GM23338 (cell line): ENCODE data around the gene FBF1. TPM values are rescaled to one million over a fixed set of nuclear protein-coding genes. Genes with fewer than 3 reads are reported as not detected.

Experiments used
- ATAC-seq: fragments of 200-7000 bp; cut with Tn5 transposase; 3 replicates; pipeline ENCODE4 v1.9.1; 2020
- DNase-seq: peaks from one replicate; pipeline ENCODE4 v3.0.0-alpha.2; 2015; ENCODE audit warnings: low spot score
- H2AFZ ChIP-seq: fragments of 200-600 bp; sonication (generic); 2 replicates; pipeline ENCODE4 v1.8.0; 2016; ENCODE audit warnings: antibody characterized with exemption, mild to moderate bottlenecking, moderate library complexity
- H3F3A ChIP-seq: fragments of 200-600 bp; sonication (generic); replicated peaks from 2 replicates; pipeline ENCODE4 v1.8.0; 2017; ENCODE audit warnings: antibody characterized with exemption, mixed run types, low read depth
- H3K27ac ChIP-seq: fragments of 200-600 bp; sonication (generic); 2 replicates; pipeline ENCODE4 v1.6.1; 2016; ENCODE audit warnings: low read depth
- H3K27me3 ChIP-seq: fragments of 200-600 bp; sonication (generic); 2 replicates; pipeline ENCODE4 v1.8.0; 2016; ENCODE audit warnings: mild to moderate bottlenecking, mixed run types, moderate library complexity; ENCODE audit not compliant: insufficient read depth
- H3K36me3 ChIP-seq: fragments of 200-600 bp; sonication (generic); 2 replicates; pipeline ENCODE4 v1.8.0; 2016; ENCODE audit warnings: mild to moderate bottlenecking; ENCODE audit not compliant: insufficient read depth
- H3K4me1 ChIP-seq: fragments of 200-600 bp; sonication (generic); 2 replicates; pipeline ENCODE4 v1.8.0; 2016; ENCODE audit warnings: mild to moderate bottlenecking, moderate library complexity; ENCODE audit not compliant: insufficient read depth
- H3K4me2 ChIP-seq: fragments of 200-600 bp; sonication (generic); 2 replicates; pipeline ENCODE4 v1.7.1; 2017; ENCODE audit warnings: mixed run types
- H3K4me3 ChIP-seq: fragments of 200-600 bp; sonication (generic); 2 replicates; pipeline ENCODE4 v1.6.1; 2016; ENCODE audit warnings: mixed run types
- H3K79me2 ChIP-seq: fragments of 200-600 bp; sonication (generic); replicated peaks from 2 replicates; pipeline ENCODE4 v1.8.0; 2017; ENCODE audit warnings: mild to moderate bottlenecking; ENCODE audit not compliant: insufficient read depth
- H3K9me2 ChIP-seq: fragments of 200-600 bp; sonication (generic); 2 replicates; pipeline ENCODE4 v1.8.0; 2017; ENCODE audit not compliant: insufficient read depth
- H4K20me1 ChIP-seq: fragments of 200-600 bp; sonication (generic); replicated peaks from 2 replicates; pipeline ENCODE4 v1.8.0; 2017; ENCODE audit warnings: mild to moderate bottlenecking; ENCODE audit not compliant: insufficient read depth
- H3K27ac Mint-ChIP-seq: 2 replicates; pipeline ENCODE4 v1.8.0; 2020; ENCODE audit warnings: inconsistent platforms, mild to moderate bottlenecking, moderate library complexity, mixed read lengths
- H3K27me3 Mint-ChIP-seq: 3 replicates; pipeline ENCODE4 v1.8.0; 2022; ENCODE audit warnings: low read depth, mild to moderate bottlenecking, moderate library complexity, mixed read lengths, inconsistent platforms; ENCODE audit not compliant: insufficient read depth, poor library complexity
- H3K36me3 Mint-ChIP-seq: 3 replicates; pipeline ENCODE4 v1.8.0; 2021; ENCODE audit warnings: low read depth, mild to moderate bottlenecking, inconsistent platforms, moderate library complexity, mixed read lengths
- H3K4me1 Mint-ChIP-seq: 3 replicates; pipeline ENCODE4 v1.8.0; 2020; ENCODE audit warnings: mild to moderate bottlenecking, inconsistent platforms, mixed read lengths
- H3K4me3 Mint-ChIP-seq: 3 replicates; pipeline ENCODE4 v1.8.0; 2021; ENCODE audit warnings: moderate library complexity, mild to moderate bottlenecking, inconsistent platforms, mixed read lengths
- H3K9me3 Mint-ChIP-seq: 3 replicates; pipeline ENCODE4 v1.8.0; 2020; ENCODE audit warnings: moderate library complexity, mild to moderate bottlenecking, inconsistent platforms, mixed read lengths
- CREB1 ChIP-seq: fragments of 250-450 bp; sonication (Bioruptor Pico); IDR thresholded peaks from 2 replicates; pipeline ENCODE4 v1.5.0; 2020; ENCODE audit warnings: low read depth, mild to moderate bottlenecking, moderate library complexity
- EZH2 ChIP-seq: fragments of 200-600 bp; sonication (generic); IDR thresholded peaks from one replicate; pipeline ENCODE4 v1.8.0; 2017; ENCODE audit warnings: antibody characterized with exemption, mild to moderate bottlenecking, low read depth; ENCODE audit not compliant: unreplicated experiment
- EZH2phosphoT487 ChIP-seq: fragments of 200-600 bp; sonication (generic); IDR thresholded peaks from one replicate; pipeline ENCODE4 v1.8.1; 2018; ENCODE audit warnings: antibody characterized with exemption; ENCODE audit not compliant: unreplicated experiment
- JUNB ChIP-seq: IDR thresholded peaks from one replicate; pipeline ENCODE4 v1.6.1; 2016; ENCODE audit warnings: antibody characterized with exemption; ENCODE audit not compliant: unreplicated experiment
- NANOG ChIP-seq: IDR thresholded peaks from 2 replicates; pipeline ENCODE4 v1.6.1; 2016; ENCODE audit warnings: antibody characterized with exemption, borderline replicate concordance
- POLR2AphosphoS5 ChIP-seq: IDR thresholded peaks from 2 replicates; pipeline ENCODE4 v1.6.1; 2016; ENCODE audit warnings: antibody characterized with exemption, low read depth
- STAT1 ChIP-seq: IDR thresholded peaks from one replicate; pipeline ENCODE4 v1.6.1; 2016; ENCODE audit warnings: antibody characterized with exemption; ENCODE audit not compliant: unreplicated experiment
- ZNF114 ChIP-seq: fragments of 250-450 bp; sonication (Bioruptor Pico); IDR thresholded peaks from 2 replicates; pipeline ENCODE4 v1.5.0; 2020; ENCODE audit warnings: mild to moderate bottlenecking, moderate library complexity
- ZNF331 ChIP-seq: fragments of 250-450 bp; sonication (Bioruptor Pico); IDR thresholded peaks from 2 replicates; pipeline ENCODE4 v1.5.0; 2020; ENCODE audit warnings: low read depth, mild to moderate bottlenecking, moderate library complexity
- polyA plus RNA-seq: library from polyadenylated mRNA; unstranded; fragments of >200 nt; fragmentation: Nextera tagmentation; extraction: Ambion mirVana; gene quantifications from 2 replicates; pipeline ENCODE4 v1.2.1, GENCODE V29; 2016
- total RNA-seq: library from RNA; depleted of rRNA; stranded (reverse); fragments of >200 nt; shearing (Covaris generic); gene quantifications from 2 replicates; pipeline ENCODE4 v1.2.3, GENCODE V29; 2014
- TF ChIP-seq, protein P1 (sequence below), 2 experiments: fragments of 200-600 bp in 1 of 2; sonication (generic) in 1 of 2; conservative IDR thresholded peaks; 2 replicates each; pipeline versions ENCODE4 v1.5.1 to v1.6.1; 2016 to 2017; ENCODE audit warnings: antibody characterized with exemption in 2 of 2, low read depth in 2 of 2, mild to moderate bottlenecking in 2 of 2, moderate library complexity in 1 of 2
- TF ChIP-seq, protein P2 (sequence below): IDR thresholded peaks from one replicate; pipeline ENCODE4 v1.6.1; 2018; ENCODE audit warnings: antibody characterized with exemption; ENCODE audit not compliant: unreplicated experiment

FBF1 gene
- total and polyA plus RNA-seq, 2 experiments from 2014 or later = 8.8 to 11.8 TPM

DNA sequence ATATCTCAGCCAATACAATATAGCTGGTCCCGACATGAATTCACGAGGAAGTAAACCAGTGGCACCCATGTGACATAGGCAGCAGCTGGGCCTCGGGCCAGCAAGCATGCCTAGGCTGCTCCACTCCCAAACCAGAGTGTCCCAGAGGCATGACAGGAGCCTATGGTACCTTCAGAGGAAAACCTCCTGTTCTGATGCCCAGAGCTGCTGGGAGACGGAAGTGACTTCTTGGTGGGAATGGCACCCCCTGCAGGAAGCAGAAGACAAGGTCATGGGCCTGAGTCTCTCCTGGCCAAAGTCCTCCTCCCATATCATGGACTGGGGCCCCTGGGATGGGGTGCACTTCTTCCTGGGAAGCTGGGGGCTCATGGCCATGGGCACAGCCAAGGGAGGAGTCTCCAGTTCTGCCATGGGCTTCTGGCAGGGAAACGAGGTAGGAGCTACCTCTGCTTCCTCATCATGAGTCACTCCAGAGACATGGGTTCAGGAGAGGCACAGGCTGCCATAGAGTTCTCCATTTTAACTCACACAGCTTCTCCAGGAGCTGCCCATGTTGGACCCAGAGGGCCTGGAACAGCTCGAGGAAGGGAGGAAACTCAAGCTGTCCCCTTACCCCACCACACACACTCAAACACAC, 13.4 kb downstream of the FBF1 start:
- Histone ChIP-seq H4K20me1 (no peaks in the 10 kb centered on the region), H3K79me2 (no peaks in the 10 kb centered on the region), H3K27ac (no peak overlapping the region), H3K4me1 (no peaks in the 10 kb centered on the region), H2AFZ (no peak overlapping the region), H3K4me2 (no peak overlapping the region), H3K4me3 (no peak overlapping the region), H3K36me3 (no peaks in the 10 kb centered on the region), H3K9me2 (no peaks in the 10 kb centered on the region), H3F3A (no peaks in the 10 kb centered on the region), H3K27me3 (no peaks in the 10 kb centered on the region)
- Mint-ChIP-seq H3K4me1 (no peaks in the 10 kb centered on the region), H3K36me3 (peaks cover 8% of the 10 kb centered on the region), H3K4me3 (no peak overlapping the region), H3K27me3 (peaks cover 3% of the 10 kb centered on the region), H3K27ac (no peak overlapping the region; the same call in 1 of the 2 replicates), H3K9me3 (no peaks in the 10 kb centered on the region)
- peak; percentile 94 for ATAC-seq
- peak; percentile 80 for DNase-seq
- TF ChIP-seq, protein P1, sequence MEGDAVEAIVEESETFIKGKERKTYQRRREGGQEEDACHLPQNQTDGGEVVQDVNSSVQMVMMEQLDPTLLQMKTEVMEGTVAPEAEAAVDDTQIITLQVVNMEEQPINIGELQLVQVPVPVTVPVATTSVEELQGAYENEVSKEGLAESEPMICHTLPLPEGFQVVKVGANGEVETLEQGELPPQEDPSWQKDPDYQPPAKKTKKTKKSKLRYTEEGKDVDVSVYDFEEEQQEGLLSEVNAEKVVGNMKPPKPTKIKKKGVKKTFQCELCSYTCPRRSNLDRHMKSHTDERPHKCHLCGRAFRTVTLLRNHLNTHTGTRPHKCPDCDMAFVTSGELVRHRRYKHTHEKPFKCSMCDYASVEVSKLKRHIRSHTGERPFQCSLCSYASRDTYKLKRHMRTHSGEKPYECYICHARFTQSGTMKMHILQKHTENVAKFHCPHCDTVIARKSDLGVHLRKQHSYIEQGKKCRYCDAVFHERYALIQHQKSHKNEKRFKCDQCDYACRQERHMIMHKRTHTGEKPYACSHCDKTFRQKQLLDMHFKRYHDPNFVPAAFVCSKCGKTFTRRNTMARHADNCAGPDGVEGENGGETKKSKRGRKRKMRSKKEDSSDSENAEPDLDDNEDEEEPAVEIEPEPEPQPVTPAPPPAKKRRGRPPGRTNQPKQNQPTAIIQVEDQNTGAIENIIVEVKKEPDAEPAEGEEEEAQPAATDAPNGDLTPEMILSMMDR (conservative IDR thresholded peaks at IDR 0.05; ENCODE audit: low read depth in 2 of 2) = peak; percentile 57 to 82
- TF ChIP-seq JUNB = no peak

DNA sequence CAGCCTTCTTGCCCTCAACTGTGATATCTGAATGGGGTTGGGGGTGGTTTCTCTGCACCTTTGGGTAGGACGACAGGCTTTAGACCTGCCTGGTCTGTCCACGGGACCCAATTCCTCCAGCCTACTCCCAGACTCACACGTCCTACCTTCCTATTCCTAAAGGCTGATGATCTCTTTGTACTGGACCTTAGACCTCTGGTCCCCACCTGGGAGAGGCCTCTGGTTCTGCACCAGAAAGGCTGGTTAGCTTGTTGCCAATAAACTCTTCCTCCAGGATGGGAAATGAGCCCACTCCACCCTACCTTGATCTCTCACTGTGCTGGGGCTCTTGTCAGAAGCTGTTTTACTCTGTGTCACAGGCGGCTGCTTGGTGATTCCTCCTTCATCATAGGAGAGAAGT, 14.4 kb downstream of the FBF1 start:
- no peak overlapping the region for H3K4me3 ChIP-seq
- Mint-ChIP-seq H3K36me3 (peaks cover 3% of the 10 kb centered on the region; the same call in 2 of the 3 replicates), H3K27me3 (peaks cover 8% of the 10 kb centered on the region), H3K27ac (no peak overlapping the region), H3K4me3 (no peak overlapping the region), H3K9me3 (no peaks in the 10 kb centered on the region), H3K4me1 (no peaks in the 10 kb centered on the region)
- H3K36me3 ChIP-seq = no peaks in the 10 kb centered on the region
- no peaks in the 10 kb centered on the region for H3F3A ChIP-seq
- no peaks in the 10 kb centered on the region for H3K27me3 ChIP-seq
- H3K79me2 ChIP-seq = no peaks in the 10 kb centered on the region
- ATAC-seq (no peak), DNase-seq (no peak)
- no peaks in the 10 kb centered on the region for H3K4me1 ChIP-seq
- no peak overlapping the region for H3K4me2 ChIP-seq
- H3K9me2 ChIP-seq = no peaks in the 10 kb centered on the region
- H4K20me1 ChIP-seq = no peaks in the 10 kb centered on the region
- no peak for TF ChIP-seq NANOG
- no peak overlapping the region for H2AFZ ChIP-seq
- no peak overlapping the region for H3K27ac ChIP-seq

DNA sequence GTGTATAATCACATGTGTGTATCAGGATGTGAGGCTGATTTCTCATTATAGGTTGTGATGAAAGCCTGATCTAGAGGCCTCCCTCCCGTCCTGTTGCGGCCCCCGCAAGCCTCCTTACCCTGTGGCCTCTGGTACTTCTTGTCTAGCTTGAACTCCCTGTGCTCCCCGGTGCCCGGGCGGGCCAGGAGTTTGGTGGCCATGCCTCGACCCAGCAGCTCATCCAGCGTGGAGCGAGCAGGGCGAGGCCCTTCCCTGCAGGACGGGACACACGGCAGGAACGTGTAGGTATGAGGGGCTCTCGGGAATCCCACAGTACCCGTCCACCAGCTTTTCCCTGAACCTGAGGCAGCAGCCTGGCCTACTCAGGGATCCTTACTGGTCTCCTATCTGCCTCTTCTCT, 14.9 kb downstream of the FBF1 start:
- no peaks in the 10 kb centered on the region for H3K79me2 ChIP-seq
- no peaks in the 10 kb centered on the region for H3K4me1 ChIP-seq
- H3K27me3 ChIP-seq = no peaks in the 10 kb centered on the region
- no peaks in the 10 kb centered on the region for H3K4me1 Mint-ChIP-seq
- H2AFZ ChIP-seq = no peak overlapping the region
- no peaks in the 10 kb centered on the region for H3K9me3 Mint-ChIP-seq
- no peaks in the 10 kb centered on the region for H3F3A ChIP-seq
- ATAC-seq = no peak
- DNase-seq = no peak
- H3K27ac ChIP-seq = no peak overlapping the region
- H3K4me3 Mint-ChIP-seq = no peak overlapping the region
- no peaks in the 10 kb centered on the region for H4K20me1 ChIP-seq
- H3K27ac Mint-ChIP-seq = no peak overlapping the region
- H3K36me3 ChIP-seq = no peaks in the 10 kb centered on the region
- H3K9me2 ChIP-seq = no peaks in the 10 kb centered on the region
- H3K36me3 Mint-ChIP-seq = peaks cover 3% of the 10 kb centered on the region; the same call in 2 of the 3 replicates
- H3K4me2 ChIP-seq = no peak overlapping the region
- H3K4me3 ChIP-seq = no peak overlapping the region
- H3K27me3 Mint-ChIP-seq = peaks cover 8% of the 10 kb centered on the region
- TF ChIP-seq CREB1 (CRISPR knock-in tag) = no peak
- TF ChIP-seq NANOG = no peak
- no peak for TF ChIP-seq EZH2
- TF ChIP-seq STAT1 = no peak
- TF ChIP-seq ZNF114 (CRISPR knock-in tag) = no peak
- TF ChIP-seq EZH2phosphoT487 = no peak
- TF ChIP-seq JUNB = no peak
- TF ChIP-seq POLR2AphosphoS5 = no peak
- TF ChIP-seq, protein P1 (conservative IDR thresholded peaks at IDR 0.05; ENCODE audit: low read depth in 2 of 2) = no peak
- TF ChIP-seq, protein P2, sequence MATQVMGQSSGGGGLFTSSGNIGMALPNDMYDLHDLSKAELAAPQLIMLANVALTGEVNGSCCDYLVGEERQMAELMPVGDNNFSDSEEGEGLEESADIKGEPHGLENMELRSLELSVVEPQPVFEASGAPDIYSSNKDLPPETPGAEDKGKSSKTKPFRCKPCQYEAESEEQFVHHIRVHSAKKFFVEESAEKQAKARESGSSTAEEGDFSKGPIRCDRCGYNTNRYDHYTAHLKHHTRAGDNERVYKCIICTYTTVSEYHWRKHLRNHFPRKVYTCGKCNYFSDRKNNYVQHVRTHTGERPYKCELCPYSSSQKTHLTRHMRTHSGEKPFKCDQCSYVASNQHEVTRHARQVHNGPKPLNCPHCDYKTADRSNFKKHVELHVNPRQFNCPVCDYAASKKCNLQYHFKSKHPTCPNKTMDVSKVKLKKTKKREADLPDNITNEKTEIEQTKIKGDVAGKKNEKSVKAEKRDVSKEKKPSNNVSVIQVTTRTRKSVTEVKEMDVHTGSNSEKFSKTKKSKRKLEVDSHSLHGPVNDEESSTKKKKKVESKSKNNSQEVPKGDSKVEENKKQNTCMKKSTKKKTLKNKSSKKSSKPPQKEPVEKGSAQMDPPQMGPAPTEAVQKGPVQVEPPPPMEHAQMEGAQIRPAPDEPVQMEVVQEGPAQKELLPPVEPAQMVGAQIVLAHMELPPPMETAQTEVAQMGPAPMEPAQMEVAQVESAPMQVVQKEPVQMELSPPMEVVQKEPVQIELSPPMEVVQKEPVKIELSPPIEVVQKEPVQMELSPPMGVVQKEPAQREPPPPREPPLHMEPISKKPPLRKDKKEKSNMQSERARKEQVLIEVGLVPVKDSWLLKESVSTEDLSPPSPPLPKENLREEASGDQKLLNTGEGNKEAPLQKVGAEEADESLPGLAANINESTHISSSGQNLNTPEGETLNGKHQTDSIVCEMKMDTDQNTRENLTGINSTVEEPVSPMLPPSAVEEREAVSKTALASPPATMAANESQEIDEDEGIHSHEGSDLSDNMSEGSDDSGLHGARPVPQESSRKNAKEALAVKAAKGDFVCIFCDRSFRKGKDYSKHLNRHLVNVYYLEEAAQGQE = no peak
- TF ChIP-seq ZNF331 (CRISPR knock-in tag) = no peak
